ENCODE results near the gene PITX3.

Gene PITX3

DNA sequence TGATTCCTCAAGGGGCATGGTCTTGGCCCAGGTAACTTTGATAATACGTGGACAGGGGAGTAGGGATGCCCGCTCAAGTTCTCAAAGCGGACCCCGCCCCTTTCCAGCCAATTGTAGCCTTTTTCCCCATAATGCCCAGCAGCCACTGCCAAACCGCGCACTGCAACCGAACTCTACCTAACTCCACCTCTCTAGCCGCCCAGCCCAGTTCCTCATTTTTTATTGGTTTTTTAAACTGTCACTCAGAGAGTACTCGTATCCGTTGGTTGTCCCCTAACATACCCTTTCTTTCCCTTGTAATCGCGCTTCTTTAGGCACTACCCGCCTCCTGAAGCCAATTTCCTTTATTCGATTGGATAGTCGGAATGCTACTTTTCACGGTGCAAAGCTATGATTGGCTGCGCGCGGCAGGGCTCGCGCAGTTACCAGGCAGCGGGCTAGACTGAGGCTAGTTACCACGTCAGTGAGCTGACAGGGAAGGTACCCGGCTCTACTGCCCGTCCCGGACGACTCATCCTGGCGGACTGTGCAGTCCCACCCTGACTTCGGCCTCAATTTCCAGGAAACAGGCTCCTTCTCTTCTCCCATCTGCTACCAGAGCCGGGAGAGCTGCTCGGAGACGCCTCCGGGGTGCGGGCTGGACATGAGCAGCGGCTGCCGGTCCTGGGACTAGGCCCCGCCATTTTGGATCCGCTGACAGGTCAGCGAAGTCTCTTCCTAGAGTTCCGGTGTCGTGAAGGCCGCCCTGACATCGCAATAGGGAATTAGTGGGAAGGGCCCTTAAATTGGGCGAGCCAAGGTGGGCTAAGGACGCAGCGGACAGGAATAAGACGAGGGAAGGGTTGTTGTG lies 4.0 kb upstream of the PITX3 start, which contains the start of gene GBF1:
TSS of gene GBF1 (plus strand) at position 451 of the 850 bp plus-strand sequence. CDS start 13,407 bp downstream, outside the sequence.
- peak; percentile 99 for DNase-seq (ENCODE audit: extremely low read depth, low read depth)
- TF ChIP-seq, protein P1, sequence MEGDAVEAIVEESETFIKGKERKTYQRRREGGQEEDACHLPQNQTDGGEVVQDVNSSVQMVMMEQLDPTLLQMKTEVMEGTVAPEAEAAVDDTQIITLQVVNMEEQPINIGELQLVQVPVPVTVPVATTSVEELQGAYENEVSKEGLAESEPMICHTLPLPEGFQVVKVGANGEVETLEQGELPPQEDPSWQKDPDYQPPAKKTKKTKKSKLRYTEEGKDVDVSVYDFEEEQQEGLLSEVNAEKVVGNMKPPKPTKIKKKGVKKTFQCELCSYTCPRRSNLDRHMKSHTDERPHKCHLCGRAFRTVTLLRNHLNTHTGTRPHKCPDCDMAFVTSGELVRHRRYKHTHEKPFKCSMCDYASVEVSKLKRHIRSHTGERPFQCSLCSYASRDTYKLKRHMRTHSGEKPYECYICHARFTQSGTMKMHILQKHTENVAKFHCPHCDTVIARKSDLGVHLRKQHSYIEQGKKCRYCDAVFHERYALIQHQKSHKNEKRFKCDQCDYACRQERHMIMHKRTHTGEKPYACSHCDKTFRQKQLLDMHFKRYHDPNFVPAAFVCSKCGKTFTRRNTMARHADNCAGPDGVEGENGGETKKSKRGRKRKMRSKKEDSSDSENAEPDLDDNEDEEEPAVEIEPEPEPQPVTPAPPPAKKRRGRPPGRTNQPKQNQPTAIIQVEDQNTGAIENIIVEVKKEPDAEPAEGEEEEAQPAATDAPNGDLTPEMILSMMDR (IDR thresholded peaks at IDR 0.05; ENCODE audit: low read depth, low read length): no peak

DNA sequence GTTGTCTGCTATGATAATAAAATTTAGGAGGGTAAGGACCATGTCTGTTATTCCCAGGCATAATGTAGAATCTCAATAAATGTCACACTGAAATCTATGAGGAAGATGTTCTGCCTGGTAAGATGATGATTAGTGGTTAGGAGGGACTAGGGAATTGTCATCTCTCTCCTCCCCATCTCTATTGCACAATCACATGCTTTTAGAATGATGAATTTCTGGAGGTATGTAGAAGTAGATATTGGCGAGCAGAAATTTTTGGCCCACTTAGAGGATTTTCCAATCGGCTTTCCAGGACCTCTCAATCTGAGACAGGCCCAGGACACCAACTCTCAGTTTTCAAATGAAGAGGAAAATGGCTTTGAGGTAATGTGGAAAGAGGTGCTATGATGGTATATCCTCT lies 2.0 kb upstream of the PITX3 start:
- TF ChIP-seq, protein P1 (IDR thresholded peaks at IDR 0.05; ENCODE audit: low read depth, low read length): no peak
- no peak for DNase-seq (ENCODE audit: extremely low read depth, low read depth)

DNA sequence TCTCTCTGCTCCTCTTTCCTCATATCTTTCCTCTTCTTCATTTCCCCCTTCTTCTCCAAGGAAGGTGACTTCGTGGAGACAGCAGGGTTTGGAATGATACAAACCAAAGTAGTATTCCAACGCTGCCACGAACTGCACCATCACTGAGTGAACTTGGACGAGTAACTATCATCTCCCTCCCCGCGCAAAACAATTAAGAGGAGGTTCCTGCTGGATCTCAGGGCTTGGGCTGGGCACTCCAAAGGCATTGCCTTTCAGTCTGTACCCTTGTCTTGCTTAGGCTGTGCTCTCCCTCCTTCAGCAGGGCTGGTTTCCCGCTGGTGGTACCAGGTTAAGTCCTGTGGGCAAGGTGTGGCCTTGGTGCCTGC lies 790 bp upstream of the PITX3 start:
- TF ChIP-seq, protein P1 (IDR thresholded peaks at IDR 0.05; ENCODE audit: low read depth, low read length): no peak
- no peak for DNase-seq (ENCODE audit: extremely low read depth, low read depth)

DNA sequence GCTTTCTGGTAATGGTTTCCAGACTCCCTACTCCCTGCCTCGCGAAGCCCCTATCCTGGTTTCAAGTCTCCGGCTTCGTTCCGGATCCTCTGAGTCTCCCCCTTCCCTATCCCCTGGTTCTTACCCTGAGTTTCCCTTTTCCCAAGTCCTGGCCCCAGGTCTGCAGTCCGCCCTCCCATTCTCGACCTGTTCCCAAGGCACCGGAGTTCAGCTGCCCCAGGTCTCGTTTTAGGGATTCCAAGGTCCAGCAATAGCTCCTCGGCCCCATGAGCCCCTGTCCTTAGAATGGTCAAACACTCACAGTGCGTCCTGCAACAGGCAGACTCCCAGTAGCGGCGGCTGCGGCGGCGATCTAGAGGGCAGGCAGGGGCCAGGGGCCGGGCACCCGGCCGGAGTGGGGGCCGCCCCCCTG lies 274 bp downstream of the PITX3 start:
- TF ChIP-seq, protein P1 (IDR thresholded peaks at IDR 0.05; ENCODE audit: low read depth, low read length): no peak
- DNase-seq (ENCODE audit: extremely low read depth, low read depth): no peak

DNA sequence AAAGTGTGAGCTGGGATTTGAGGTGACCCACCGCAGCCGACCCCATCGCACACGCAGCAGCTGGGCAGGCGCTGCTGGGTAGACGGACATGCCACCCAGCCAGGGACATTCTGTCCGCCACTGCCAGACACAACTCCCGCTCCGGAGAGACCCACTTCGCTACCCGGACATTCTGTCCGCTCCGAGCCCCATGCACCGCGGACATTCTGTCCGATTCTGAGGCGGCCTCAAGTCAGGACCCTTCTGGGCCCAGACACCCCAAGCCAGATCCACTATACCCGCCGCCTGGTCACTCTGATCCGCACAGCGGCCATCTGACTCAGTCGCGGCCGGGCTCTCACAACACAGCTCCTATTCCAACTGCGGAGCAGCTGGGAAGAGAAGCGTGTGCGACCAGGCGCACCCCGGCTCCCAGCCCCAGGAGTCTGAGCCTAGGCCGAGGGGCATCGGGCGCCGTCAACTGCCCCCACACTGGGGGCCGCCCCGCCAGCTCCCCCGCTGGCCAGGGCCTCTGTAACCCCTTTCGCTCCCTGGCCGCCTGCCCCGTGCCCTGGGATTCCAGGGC lies 763 bp downstream of the PITX3 start:
- DNase-seq (ENCODE audit: extremely low read depth, low read depth): no peak
- TF ChIP-seq, protein P1 (IDR thresholded peaks at IDR 0.05; ENCODE audit: low read depth, low read length): no peak

DNA sequence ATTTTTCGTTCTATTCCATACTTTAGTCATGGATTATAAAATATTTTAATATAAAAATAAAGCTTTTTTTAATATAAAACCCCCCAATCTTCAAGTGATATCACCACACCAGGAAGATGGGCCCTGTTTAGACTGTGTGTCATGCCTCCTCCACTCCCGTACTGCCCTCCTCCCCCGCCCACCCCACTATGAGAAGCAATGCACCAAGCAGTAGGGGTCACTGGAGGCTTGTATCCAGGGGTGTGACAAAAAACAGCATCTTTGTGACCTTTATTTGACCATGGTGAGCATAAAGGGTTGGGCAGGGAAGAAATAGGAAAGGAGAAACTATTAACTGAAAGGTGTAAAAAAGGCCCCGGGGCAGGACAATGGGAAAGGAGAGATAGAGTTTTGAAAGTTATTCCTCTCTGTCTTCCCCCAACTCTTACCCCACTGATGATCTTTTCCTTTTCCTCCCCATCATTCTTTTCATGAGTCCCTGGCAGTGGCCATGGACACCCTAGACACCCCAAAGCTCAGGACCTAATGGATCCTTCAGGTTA lies 3.5 kb downstream of the PITX3 start:
- TF ChIP-seq, protein P1 (IDR thresholded peaks at IDR 0.05; ENCODE audit: low read depth, low read length): no peak
- DNase-seq (ENCODE audit: extremely low read depth, low read depth): no peak

DNA sequence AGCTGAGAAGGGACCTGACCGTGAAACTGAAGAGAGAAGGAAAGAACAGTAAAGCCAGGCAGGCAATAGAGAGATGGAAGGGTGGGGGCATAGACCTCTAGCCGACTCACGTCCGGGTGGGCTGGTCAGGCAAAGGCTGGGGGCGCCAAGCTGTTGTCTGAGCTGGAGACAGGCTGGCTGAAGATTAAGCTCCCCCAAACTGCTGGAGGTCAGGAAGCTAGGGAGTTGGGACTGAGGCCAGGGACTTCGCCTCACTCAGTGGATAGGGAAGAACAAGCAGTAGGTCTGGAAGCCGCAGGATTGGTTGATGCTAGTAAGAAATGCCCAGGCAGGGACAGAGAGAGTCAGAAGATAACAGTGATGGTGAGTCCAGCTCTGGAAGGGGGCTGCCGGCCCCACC lies 5.3 kb downstream of the PITX3 start:
- TF ChIP-seq, protein P1 (IDR thresholded peaks at IDR 0.05; ENCODE audit: low read depth, low read length): no peak
- DNase-seq (ENCODE audit: extremely low read depth, low read depth): no peak

Measured in AG09319 (cell line).